PC-9 (cell line): ENCODE results near the gene C20orf202. TPM values are rescaled to one million over a fixed set of nuclear protein-coding genes. Genes with fewer than 3 reads are reported as not detected.

ENCODE experiments used
- BruUV-seq: library from RNA; stranded (reverse); fragments of 400-500 nt; replicated peaks from 2 replicates; lab custom pipeline; 2021; lab: Mats Ljungman, UMichigan
- CTCF ChIA-PET: fragments of 300-600 bp; sonication (Branson Sonifier 250); formaldehyde crosslinking; loops from one replicate; lab custom pipeline; 2022; ENCODE audit warnings: antibody characterized with exemption; lab: Charles Lee
- POLR2A ChIA-PET: fragments of 300-600 bp; sonication (Branson Sonifier 250); formaldehyde crosslinking; loops from one replicate; lab custom pipeline; 2022; ENCODE audit warnings: antibody characterized with exemption; ENCODE audit not compliant: unreplicated experiment; lab: Charles Lee
- DNase-seq, 2 experiments: peaks; one replicate each; pipeline versions ENCODE4 v3.0.0 to v3.0.0-alpha.2; 2015 to 2022; ENCODE audit warnings: mixed read lengths in 1 of 2
- H2AFZ ChIP-seq: fragments of 200-600 bp; sonication (generic); 2 replicates; pipeline ENCODE4 v1.8.1; 2017; ENCODE audit warnings: antibody characterized with exemption
- H3F3A ChIP-seq: fragments of 200-600 bp; sonication (generic); 2 replicates; pipeline ENCODE4 v1.8.1; 2017; ENCODE audit warnings: antibody characterized with exemption, mild to moderate bottlenecking, low read depth; ENCODE audit not compliant: insufficient read depth
- H3K27ac ChIP-seq: fragments of 200-600 bp; sonication (generic); 2 replicates; pipeline ENCODE4 v1.6.1; 2016; ENCODE audit warnings: mixed run types
- H3K27me3 ChIP-seq: fragments of 200-600 bp; sonication (generic); 2 replicates; pipeline ENCODE4 v1.6.1; 2016; ENCODE audit warnings: low read depth, mixed run types; ENCODE audit not compliant: insufficient read depth
- H3K36me3 ChIP-seq: fragments of 200-600 bp; sonication (generic); 2 replicates; pipeline ENCODE4 v1.6.1; 2016; ENCODE audit warnings: low read depth, mixed run types
- H3K4me1 ChIP-seq: fragments of 200-600 bp; sonication (generic); replicated peaks from 2 replicates; pipeline ENCODE4 v1.6.1; 2016; ENCODE audit warnings: mixed run types; ENCODE audit not compliant: insufficient read depth
- H3K4me2 ChIP-seq: fragments of 200-600 bp; sonication (generic); 2 replicates; pipeline ENCODE4 v1.6.1; 2017; ENCODE audit warnings: mixed run types
- H3K4me3 ChIP-seq: fragments of 200-600 bp; sonication (generic); 2 replicates; pipeline ENCODE4 v1.6.1; 2016; ENCODE audit warnings: mixed run types
- H3K79me2 ChIP-seq: fragments of 200-600 bp; sonication (generic); 2 replicates; pipeline ENCODE4 v1.6.1; 2017; ENCODE audit warnings: low read depth, mixed run types
- H3K9me2 ChIP-seq: fragments of 200-600 bp; sonication (generic); 2 replicates; pipeline ENCODE4 v1.8.1; 2017; ENCODE audit warnings: mild to moderate bottlenecking; ENCODE audit not compliant: insufficient read depth
- H3K9me3 ChIP-seq: fragments of 200-600 bp; sonication (generic); 2 replicates; pipeline ENCODE4 v1.8.1; 2016; ENCODE audit warnings: low read depth; ENCODE audit not compliant: insufficient read depth
- H4K20me1 ChIP-seq: fragments of 200-600 bp; sonication (generic); 2 replicates; pipeline ENCODE4 v1.8.1; 2017; ENCODE audit not compliant: insufficient read depth
- EZH2 ChIP-seq: fragments of 200-600 bp; sonication (generic); IDR thresholded peaks from 2 replicates; pipeline ENCODE4 v1.8.0; 2017; ENCODE audit warnings: antibody characterized with exemption, low read depth
- intact Hi-C: fragments of 100-400 bp; cut with micrococcal nuclease; formaldehyde crosslinking; loops from one replicate; pipeline ENCODE4 v1.10.0; 2022; ENCODE audit not compliant: unreplicated experiment
- total RNA-seq: library from RNA; stranded (reverse); gene quantifications from 2 replicates; pipeline ENCODE4 v1.2.3, GENCODE V29; 2021
- TF ChIP-seq, protein P1 (sequence below): fragments of 200-600 bp; sonication (generic); conservative IDR thresholded peaks from 2 replicates; pipeline ENCODE4 v1.6.1; 2017; ENCODE audit warnings: mixed run types, antibody characterized with exemption, mild to moderate bottlenecking, moderate library complexity

The C20orf202 gene
- total RNA-seq, 1 experiment from 2014 or later, result not detected

DNA sequence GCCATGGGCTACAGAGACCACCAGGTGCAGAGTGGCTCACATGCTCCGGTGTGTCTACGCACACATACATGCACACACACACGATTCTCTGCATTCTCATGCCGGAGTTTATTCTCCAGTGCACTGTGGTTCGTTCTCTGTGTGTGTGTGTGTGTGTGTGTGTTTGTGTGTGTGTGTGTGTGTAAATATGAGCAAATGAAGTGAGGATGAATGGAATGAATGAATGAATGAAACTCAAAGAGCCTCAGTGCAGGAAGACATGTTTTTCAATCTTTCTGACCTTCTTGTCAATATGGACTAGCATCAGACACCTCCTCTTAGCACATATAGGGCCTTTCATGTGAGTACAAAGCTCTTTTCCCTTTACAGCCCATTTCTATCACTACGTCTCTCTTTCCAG, 20.1 kb upstream of the C20orf202 start:
- Histone ChIP-seq H4K20me1 (no peaks in the 10 kb centered on the region; the same call in 1 of the 2 replicates), H3K4me1 (no peaks in the 10 kb centered on the region), H3K79me2 (no peaks in the 10 kb centered on the region), H2AFZ (no peak overlapping the region), H3K4me3 (no peak overlapping the region), H3K27me3 (peaks cover 17% of the 10 kb centered on the region), H3K9me2 (no peaks in the 10 kb centered on the region), H3K36me3 (no peaks in the 10 kb centered on the region), H3K9me3 (no peaks in the 10 kb centered on the region), H3K4me2 (no peak overlapping the region), H3K27ac (no peak overlapping the region), H3F3A (no peaks in the 10 kb centered on the region)
- DNase-seq, result no peak
- no TSS peak for BruUV-seq
- ChIA-PET CTCF (interaction anchor here (0.6 kb wide), 1 partner anchor 283 kb away, joined by 3 read pairs; the partner anchor contains the start of gene NSFL1C), POLR2A (no interaction called here)
- TF ChIP-seq, protein P1, sequence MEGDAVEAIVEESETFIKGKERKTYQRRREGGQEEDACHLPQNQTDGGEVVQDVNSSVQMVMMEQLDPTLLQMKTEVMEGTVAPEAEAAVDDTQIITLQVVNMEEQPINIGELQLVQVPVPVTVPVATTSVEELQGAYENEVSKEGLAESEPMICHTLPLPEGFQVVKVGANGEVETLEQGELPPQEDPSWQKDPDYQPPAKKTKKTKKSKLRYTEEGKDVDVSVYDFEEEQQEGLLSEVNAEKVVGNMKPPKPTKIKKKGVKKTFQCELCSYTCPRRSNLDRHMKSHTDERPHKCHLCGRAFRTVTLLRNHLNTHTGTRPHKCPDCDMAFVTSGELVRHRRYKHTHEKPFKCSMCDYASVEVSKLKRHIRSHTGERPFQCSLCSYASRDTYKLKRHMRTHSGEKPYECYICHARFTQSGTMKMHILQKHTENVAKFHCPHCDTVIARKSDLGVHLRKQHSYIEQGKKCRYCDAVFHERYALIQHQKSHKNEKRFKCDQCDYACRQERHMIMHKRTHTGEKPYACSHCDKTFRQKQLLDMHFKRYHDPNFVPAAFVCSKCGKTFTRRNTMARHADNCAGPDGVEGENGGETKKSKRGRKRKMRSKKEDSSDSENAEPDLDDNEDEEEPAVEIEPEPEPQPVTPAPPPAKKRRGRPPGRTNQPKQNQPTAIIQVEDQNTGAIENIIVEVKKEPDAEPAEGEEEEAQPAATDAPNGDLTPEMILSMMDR, result no peak
- no peak for TF ChIP-seq EZH2
- intact Hi-C loops, result no loop called here

DNA sequence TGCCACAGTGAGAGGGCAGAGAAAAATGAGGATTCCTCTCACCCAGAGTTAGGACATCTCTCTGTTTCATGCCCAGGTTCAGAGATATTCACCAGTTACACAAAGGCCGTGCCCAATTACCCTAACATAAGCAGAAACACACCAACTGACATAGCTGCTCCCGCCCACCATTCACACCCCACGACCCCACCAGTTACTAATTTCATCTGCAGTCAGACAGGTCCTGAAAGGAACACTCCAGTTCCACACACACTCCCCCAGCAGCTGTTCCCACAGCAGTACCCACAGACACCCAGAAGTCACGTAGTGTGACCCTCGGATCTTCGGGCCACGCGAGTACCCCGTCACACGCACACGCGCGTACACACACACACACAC, 19.0 kb upstream of the C20orf202 start:
- Histone ChIP-seq H3K9me2 (no peaks in the 10 kb centered on the region), H3K79me2 (no peaks in the 10 kb centered on the region), H3K4me1 (no peaks in the 10 kb centered on the region), H3K27me3 (peaks cover 17% of the 10 kb centered on the region), H3K9me3 (no peaks in the 10 kb centered on the region), H3K36me3 (no peaks in the 10 kb centered on the region), H3K27ac (no peak overlapping the region), H3K4me2 (no peak overlapping the region), H3K4me3 (no peak overlapping the region), H2AFZ (no peak overlapping the region), H4K20me1 (no peaks in the 10 kb centered on the region; the same call in 1 of the 2 replicates), H3F3A (no peaks in the 10 kb centered on the region)
- intact Hi-C loops, result no loop called here
- ChIA-PET POLR2A (no interaction called here), CTCF (no interaction called here)
- DNase-seq, result no peak
- BruUV-seq, result no TSS peak
- TF ChIP-seq, protein P1, result no peak
- no peak for TF ChIP-seq EZH2

DNA sequence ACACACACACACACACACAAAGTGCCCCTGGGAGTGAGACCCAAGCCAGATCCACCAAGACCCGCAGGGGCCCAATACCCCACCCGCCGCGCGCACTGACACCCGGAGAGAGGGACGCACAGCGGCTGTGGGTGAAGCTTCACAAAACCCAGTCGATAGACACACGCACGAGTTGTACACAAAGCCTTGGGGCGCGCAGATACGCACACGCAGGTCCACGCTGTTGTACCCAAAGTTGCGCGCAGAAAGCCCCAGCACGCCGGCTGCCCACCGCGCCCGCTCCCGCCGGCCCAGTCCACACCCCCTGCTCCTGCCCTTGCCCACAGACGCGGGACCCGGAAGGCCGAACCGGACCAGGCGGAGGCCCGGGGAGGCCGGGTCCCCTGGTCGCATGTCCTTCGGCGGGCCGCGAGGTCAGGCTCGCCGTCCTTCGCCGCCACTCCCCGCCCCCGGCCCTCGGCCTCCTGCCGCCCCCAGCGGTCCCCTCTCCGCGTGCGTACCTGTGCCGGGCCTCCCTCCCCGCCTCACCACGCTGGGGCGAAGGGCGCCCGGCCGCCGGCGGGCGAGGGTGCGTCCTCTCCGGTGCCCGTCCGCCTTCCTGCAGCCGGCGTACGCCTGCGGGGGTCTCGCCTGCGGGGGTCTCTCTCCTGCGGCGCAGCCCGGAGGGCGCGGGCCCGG, 18.5 kb upstream of the C20orf202 start, which contains the start of gene TMEM74B:
Gene TMEM74B, minus strand, starts transcription at position 344 of the 678 bp plus-strand sequence. CDS start 1,180 bp downstream, outside the sequence.
- TF ChIP-seq EZH2, result no peak
- TF ChIP-seq, protein P1, result no peak
- no TSS peak for BruUV-seq
- ChIA-PET CTCF (interaction anchor here (0.5 to 0.7 kb wide), 2 partner anchors 33 to 63 kb away, joined by 3 to 6 read pairs; no protein-coding TSS in a partner anchor), POLR2A (no interaction called here)
- Histone ChIP-seq H3K4me1 (no peaks in the 10 kb centered on the region), H3K9me2 (no peaks in the 10 kb centered on the region), H4K20me1 (no peaks in the 10 kb centered on the region; the same call in 1 of the 2 replicates), H3K27me3 (peaks cover 19% of the 10 kb centered on the region), H3F3A (no peaks in the 10 kb centered on the region), H3K79me2 (no peaks in the 10 kb centered on the region), H3K4me3 (0 out of 2 replicates have a peak within 1 kb of the TSS, but pooled peaks have one; percentile 11), H3K36me3 (no peaks in the 10 kb centered on the region), H3K4me2 (peak within 1 kb of the TSS; percentile 59), H3K9me3 (no peaks in the 10 kb centered on the region), H2AFZ (no peak within 1 kb of the TSS), H3K27ac (no peak within 1 kb of the TSS)
- DNase-seq, result no peak
- intact Hi-C loops, result no loop called here
